ENCODE results near the gene HSF2BP. TPM values are rescaled to one million over a fixed set of nuclear protein-coding genes. Genes with fewer than 3 reads are reported as not detected.
"Not testable (repeated sequence)": the region's sequence is repeated elsewhere in the genome, so short reads cannot be mapped to it uniquely, and the experiment has no call there.

The HSF2BP gene
- total and polyA plus RNA-seq, 7 donors = 0.16 to 0.83 (median 0.46) TPM

- Histone ChIP-seq H3K4me3 (no peak overlapping the region), H3K27me3 (no peaks in the 10 kb centered on the region), H3K27ac (no peak overlapping the region), H3K36me3 (no peaks in the 10 kb centered on the region), H3K9me3 (no peaks in the 10 kb centered on the region), H3K4me1 (peaks cover 0 to 9% (median 0%) of the 10 kb centered on the region in 4 donors)
- intact Hi-C loops (cut with DNase I) = no loop called here
- 95% methylated on average over 6 of the region's 6 CpGs for WGBS, 2 donors
- no peak for TF ChIP-seq POLR2AphosphoS5 (IDR thresholded peaks at IDR 0.05)
- TF ChIP-seq, protein P1, sequence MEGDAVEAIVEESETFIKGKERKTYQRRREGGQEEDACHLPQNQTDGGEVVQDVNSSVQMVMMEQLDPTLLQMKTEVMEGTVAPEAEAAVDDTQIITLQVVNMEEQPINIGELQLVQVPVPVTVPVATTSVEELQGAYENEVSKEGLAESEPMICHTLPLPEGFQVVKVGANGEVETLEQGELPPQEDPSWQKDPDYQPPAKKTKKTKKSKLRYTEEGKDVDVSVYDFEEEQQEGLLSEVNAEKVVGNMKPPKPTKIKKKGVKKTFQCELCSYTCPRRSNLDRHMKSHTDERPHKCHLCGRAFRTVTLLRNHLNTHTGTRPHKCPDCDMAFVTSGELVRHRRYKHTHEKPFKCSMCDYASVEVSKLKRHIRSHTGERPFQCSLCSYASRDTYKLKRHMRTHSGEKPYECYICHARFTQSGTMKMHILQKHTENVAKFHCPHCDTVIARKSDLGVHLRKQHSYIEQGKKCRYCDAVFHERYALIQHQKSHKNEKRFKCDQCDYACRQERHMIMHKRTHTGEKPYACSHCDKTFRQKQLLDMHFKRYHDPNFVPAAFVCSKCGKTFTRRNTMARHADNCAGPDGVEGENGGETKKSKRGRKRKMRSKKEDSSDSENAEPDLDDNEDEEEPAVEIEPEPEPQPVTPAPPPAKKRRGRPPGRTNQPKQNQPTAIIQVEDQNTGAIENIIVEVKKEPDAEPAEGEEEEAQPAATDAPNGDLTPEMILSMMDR (IDR thresholded peaks at IDR 0.05) = no peak
- no peak for TF ChIP-seq EP300 (IDR thresholded peaks at IDR 0.05)
- TF ChIP-seq POLR2A (IDR thresholded peaks at IDR 0.05) = no peak
- DNase-seq = no peak
Observed at GRCh38 chr21:43597540-43598250, 61.6 kb downstream of the HSF2BP start.

GRCh38 chr21:43597052-43597451 lies 62.2 kb downstream of the HSF2BP start:
- H3K4me1 ChIP-seq = peaks cover 0 to 9% (median 0%) of the 10 kb centered on the region in 4 donors
- WGBS, 2 donors = 96% methylated on average over 1 of the region's 1 CpG
- intact Hi-C loops (cut with DNase I) = no loop called here
- H3K9me3 ChIP-seq = no peaks in the 10 kb centered on the region
- no peak overlapping the region for H3K27ac ChIP-seq
- H3K4me3 ChIP-seq = no peak overlapping the region
- H3K36me3 ChIP-seq = no peaks in the 10 kb centered on the region
- TF ChIP-seq EP300 (IDR thresholded peaks at IDR 0.05) (no peak), POLR2AphosphoS5 (IDR thresholded peaks at IDR 0.05) (no peak), POLR2A (IDR thresholded peaks at IDR 0.05) (no peak)
- TF ChIP-seq, protein P1 (IDR thresholded peaks at IDR 0.05) = no peak
- H3K27me3 ChIP-seq = no peaks in the 10 kb centered on the region
- DNase-seq = no peak

DNA sequence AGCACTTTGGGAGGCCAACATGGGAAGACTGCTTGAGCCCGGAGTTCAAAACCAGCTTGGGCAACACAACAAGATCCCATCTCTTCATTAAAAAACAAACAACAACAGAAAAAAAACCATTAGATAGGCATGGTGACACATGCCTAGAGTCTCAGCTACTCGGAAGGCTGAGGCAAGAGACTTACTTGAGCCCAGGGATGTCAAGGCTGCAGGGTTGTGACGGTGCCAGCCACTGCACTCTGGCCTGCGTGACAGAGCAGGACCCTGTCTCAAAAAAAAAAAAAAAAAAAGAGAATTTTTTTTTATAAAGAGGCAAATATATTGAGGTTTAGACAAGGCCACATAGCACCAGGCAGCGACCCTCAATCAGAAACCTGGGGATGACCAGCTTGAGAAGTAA lies 62.7 kb downstream of the HSF2BP start:
- H3K36me3 ChIP-seq = no peaks in the 10 kb centered on the region
- WGBS, 2 donors = 95% methylated on average over 5 of the region's 5 CpGs
- no peak for DNase-seq
- TF ChIP-seq POLR2A (IDR thresholded peaks at IDR 0.05) (no peak), EP300 (IDR thresholded peaks at IDR 0.05) (no peak), POLR2AphosphoS5 (IDR thresholded peaks at IDR 0.05) (no peak)
- TF ChIP-seq, protein P1 (IDR thresholded peaks at IDR 0.05) = no peak
- H3K4me3 ChIP-seq = no peak overlapping the region
- H3K27me3 ChIP-seq = no peaks in the 10 kb centered on the region
- H3K4me1 ChIP-seq = peaks cover 0 to 9% (median 0%) of the 10 kb centered on the region in 4 donors
- H3K27ac ChIP-seq = no peak overlapping the region
- intact Hi-C loops (cut with DNase I) = no loop called here
- H3K9me3 ChIP-seq = no peaks in the 10 kb centered on the region

DNA sequence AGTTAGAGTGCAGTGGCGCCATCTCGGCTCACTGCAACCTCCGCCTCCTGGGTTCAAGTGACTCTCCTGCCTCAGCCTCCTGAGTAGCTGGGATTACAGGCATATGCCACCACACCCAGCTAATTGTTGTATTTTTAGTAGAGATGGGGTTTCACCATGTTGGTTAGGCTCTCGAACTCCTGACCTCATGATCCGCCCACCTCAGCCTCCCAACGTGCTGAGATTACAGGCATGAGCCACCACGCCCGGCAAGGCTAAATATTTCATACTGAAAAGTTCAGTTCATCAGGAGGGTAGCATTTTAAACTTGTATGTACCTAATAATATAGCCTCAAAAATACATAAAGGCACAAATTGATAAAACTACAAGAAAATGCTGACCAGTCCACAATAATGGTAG lies 63.5 kb downstream of the HSF2BP start:
- H3K27me3 ChIP-seq; H3K27ac ChIP-seq; H3K4me3 ChIP-seq; intact Hi-C loops (cut with DNase I); H3K4me1 ChIP-seq; DNase-seq; H3K9me3 ChIP-seq; H3K36me3 ChIP-seq: not testable (repeated sequence)
- WGBS, 2 donors = 75 to 91% methylated on average over 8 of the region's 8 CpGs

GRCh38 chr21:43593078-43593477 lies 66.2 kb downstream of the HSF2BP start:
- DNase-seq = no peak
- TF ChIP-seq, protein P1 (IDR thresholded peaks at IDR 0.05) = no peak
- TF ChIP-seq POLR2A (IDR thresholded peaks at IDR 0.05) (no peak), POLR2AphosphoS5 (IDR thresholded peaks at IDR 0.05) (no peak), EP300 (IDR thresholded peaks at IDR 0.05) (no peak)
- Histone ChIP-seq H3K4me3 (no peak overlapping the region), H3K36me3 (no peaks in the 10 kb centered on the region), H3K27me3 (no peaks in the 10 kb centered on the region), H3K9me3 (no peaks in the 10 kb centered on the region), H3K27ac (no peak overlapping the region), H3K4me1 (peaks cover 0 to 4% (median 0%) of the 10 kb centered on the region in 4 donors)
- 95 to 96% methylated on average over 5 of the region's 5 CpGs for WGBS, 2 donors
- intact Hi-C loops (cut with DNase I) = no loop called here
